Aorta (tissue), 5 donors: ENCODE data around the gene GSK3B. TPM values are rescaled to one million over a fixed set of nuclear protein-coding genes. Genes with fewer than 3 reads are reported as not detected.

Source experiments
- ATAC-seq: fragments of 200-7000 bp; cut with Tn5 transposase; one replicate; pipeline ENCODE4 v1.9.1; 2022; ENCODE audit warnings: moderate library complexity; ENCODE audit not compliant: low FRiP score
- DNase-seq, 2 donors: peaks; one replicate each; pipeline ENCODE4 v3.0.0-alpha.2; 2020
- H3K27ac ChIP-seq, 2 donors: one replicate each; pipeline ENCODE4 v1.5.1; 2013; ENCODE audit warnings: low read length in 2 of 2, mild to moderate bottlenecking in 2 of 2, moderate library complexity in 2 of 2, control low read depth in 1 of 2, inconsistent platforms in 1 of 2, low read depth in 1 of 2
- H3K27me3 ChIP-seq, 2 donors: one replicate each; pipeline ENCODE4 v1.6.1; 2013; ENCODE audit warnings: control low read depth in 1 of 2, low read length in 1 of 2, mild to moderate bottlenecking in 1 of 2, moderate library complexity in 1 of 2; ENCODE audit not compliant: insufficient read depth in 2 of 2, control insufficient read depth in 1 of 2
- H3K36me3 ChIP-seq, 2 donors: one replicate each; pipeline ENCODE4 v1.6.1; 2013; ENCODE audit warnings: control low read depth in 1 of 2, low read length in 1 of 2, mild to moderate bottlenecking in 1 of 2; ENCODE audit not compliant: insufficient read depth in 2 of 2, control insufficient read depth in 1 of 2
- H3K4me1 ChIP-seq, 2 donors: one replicate each; pipeline ENCODE4 v1.6.1; 2013; ENCODE audit warnings: low read length in 2 of 2, control low read depth in 1 of 2, mild to moderate bottlenecking in 1 of 2, moderate library complexity in 1 of 2; ENCODE audit not compliant: insufficient read depth in 2 of 2, control insufficient read depth in 1 of 2
- H3K4me3 ChIP-seq, 2 donors: one replicate each; pipeline ENCODE4 v1.5.1; 2013; ENCODE audit warnings: low read length in 2 of 2, control low read depth in 1 of 2, mild to moderate bottlenecking in 1 of 2
- H3K9me3 ChIP-seq: one replicate; pipeline ENCODE4 v1.6.1; 2013; ENCODE audit warnings: mild to moderate bottlenecking, low read length; ENCODE audit not compliant: control insufficient read depth
- WGBS, 2 donors: extraction: QIAGEN DNeasy Blood & Tissue Kit; methylation state at CpG; one replicate each; pipeline ENCODE4 v1.1.7; 2013; 5-methylcytosine and 5-hydroxymethylcytosine counted together
- intact Hi-C, 2 donors: fragments of 100-400 bp; cut with DNase I; formaldehyde crosslinking; loops; one replicate each; pipeline versions ENCODE4 v1.14.2 to v1.15.0; 2022
- polyA plus RNA-seq, 2 donors: library from polyadenylated mRNA; stranded (reverse); fragments of 200-250 nt; gene quantifications; one replicate each; pipeline ENCODE4 v1.2.3, GENCODE V29; 2013
- total RNA-seq, 2 donors: library from RNA; stranded (reverse); fragmentation: NEBNext Ultra II Directional; extraction: Animal tissue kit (Norgen Biotek cat#: 25700); gene quantifications; one replicate each; pipeline ENCODE4 v1.2.1, GENCODE V29; 2021
- donor health status: healthy with polysubstance abuse.
- donor health status: Bipolar disorder and iron deficiency.
- donor health status: DM: no; HTN: no; CAD: no.
- donor health status: DM: no; HTN: no; CAD: no.
- donor health status: DM: yes; HTN: yes; CAD: no.

GSK3B gene
- total and polyA plus RNA-seq, 4 donors: 4.5 to 37.8 (median 19.9) TPM

- 70 to 80% methylated on average over 13 of the region's 13 CpGs for WGBS, 2 donors
- ATAC-seq (no peak), DNase-seq (no peak)
- no peaks in the 10 kb centered on the region for H3K4me1 ChIP-seq
- no peaks in the 10 kb centered on the region for H3K9me3 ChIP-seq
- H3K36me3 ChIP-seq: no peaks in the 10 kb centered on the region
- no peaks in the 10 kb centered on the region for H3K27me3 ChIP-seq
- intact Hi-C loops: no loop called here
- no peak overlapping the region for H3K4me3 ChIP-seq
- no peak overlapping the region for H3K27ac ChIP-seq
Measured at GRCh38 chr3:119817583-119818363, 276.5 kb downstream of the GSK3B start.

- no peaks in the 10 kb centered on the region for H3K36me3 ChIP-seq
- H3K9me3 ChIP-seq: no peaks in the 10 kb centered on the region
- H3K4me3 ChIP-seq: no peak overlapping the region
- H3K27me3 ChIP-seq: no peaks in the 10 kb centered on the region
- ATAC-seq (no peak), DNase-seq (no peak)
- H3K4me1 ChIP-seq: no peaks in the 10 kb centered on the region
- intact Hi-C loops: no loop called here
- 75 to 79% methylated on average over 12 of the region's 12 CpGs for WGBS, 2 donors
- H3K27ac ChIP-seq: no peak overlapping the region
Measured at GRCh38 chr3:119817071-119817470, 277.2 kb downstream of the GSK3B start.

GRCh38 chr3:119815716-119816115 is 278.5 kb downstream of the GSK3B start:
- H3K27ac ChIP-seq: no peak overlapping the region
- no peaks in the 10 kb centered on the region for H3K4me1 ChIP-seq
- no peaks in the 10 kb centered on the region for H3K36me3 ChIP-seq
- ATAC-seq: no peak
- no peaks in the 10 kb centered on the region for H3K9me3 ChIP-seq
- DNase-seq: no peak
- no peaks in the 10 kb centered on the region for H3K27me3 ChIP-seq
- intact Hi-C loops: no loop called here
- no peak overlapping the region for H3K4me3 ChIP-seq
- WGBS, 2 donors: 89 to 92% methylated on average over 8 of the region's 8 CpGs

- no peaks in the 10 kb centered on the region for H3K9me3 ChIP-seq
Measured at GRCh38 chr3:119812491-119813058, 281.7 kb downstream of the GSK3B start.

GRCh38 chr3:119810018-119810435 is 284.2 kb downstream of the GSK3B start:
- H3K36me3 ChIP-seq: no peaks in the 10 kb centered on the region
- H3K9me3 ChIP-seq: no peaks in the 10 kb centered on the region
- H3K4me1 ChIP-seq: no peaks in the 10 kb centered on the region
- no peaks in the 10 kb centered on the region for H3K27me3 ChIP-seq
- no peak overlapping the region for H3K27ac ChIP-seq
- ATAC-seq: peak; percentile 44
- peak; percentile 56 to 80 for DNase-seq
- H3K4me3 ChIP-seq: peak overlapping the region; percentile 28 to 31
- intact Hi-C loops: no loop called here
- 3% methylated on average over 31 to 33 of the region's 33 CpGs for WGBS, 2 donors

More at GRCh38 chr3:119812491-119813058, 281.7 kb downstream of the GSK3B start:
- no peak for ATAC-seq
- no peak overlapping the region for H3K4me3 ChIP-seq
- DNase-seq: no peak
- H3K27me3 ChIP-seq: no peaks in the 10 kb centered on the region
- H3K27ac ChIP-seq: no peak overlapping the region
- 90% methylated on average over 8 of the region's 8 CpGs for WGBS, 2 donors
- no peaks in the 10 kb centered on the region for H3K4me1 ChIP-seq
- intact Hi-C loops: no loop called here
- no peaks in the 10 kb centered on the region for H3K36me3 ChIP-seq

GRCh38 chr3:119809249-119810017 is 284.8 kb downstream of the GSK3B start:
- H3K27ac ChIP-seq: no peak overlapping the region
- intact Hi-C loops: loop anchor here in 1 of 2 donors (5.0 kb wide), 1 partner anchor 72 kb away; no protein-coding TSS in a partner anchor
- H3K4me3 ChIP-seq: peak overlapping the region; percentile 28 to 31
- DNase-seq (no peak), ATAC-seq (no peak)
- no peaks in the 10 kb centered on the region for H3K9me3 ChIP-seq
- no peaks in the 10 kb centered on the region for H3K4me1 ChIP-seq
- WGBS, 2 donors: 36 to 37% methylated on average over 25 to 31 of the region's 31 CpGs
- H3K36me3 ChIP-seq: no peaks in the 10 kb centered on the region
- H3K27me3 ChIP-seq: no peaks in the 10 kb centered on the region

GRCh38 chr3:119808843-119809242 is 285.4 kb downstream of the GSK3B start:
- DNase-seq (no peak), ATAC-seq (no peak)
- Histone ChIP-seq H3K9me3 (no peaks in the 10 kb centered on the region), H3K36me3 (no peaks in the 10 kb centered on the region), H3K27ac (no peak overlapping the region), H3K4me3 (no peak overlapping the region), H3K27me3 (no peaks in the 10 kb centered on the region), H3K4me1 (no peaks in the 10 kb centered on the region)
- 92% methylated on average over 6 of the region's 6 CpGs for WGBS, 2 donors
- intact Hi-C loops: loop anchor here in 1 of 2 donors (5.0 kb wide), 1 partner anchor 72 kb away; no protein-coding TSS in a partner anchor

GRCh38 chr3:119808244-119808643 is 286.0 kb downstream of the GSK3B start:
- intact Hi-C loops: loop anchor here in 1 of 2 donors (5.0 kb wide), 1 partner anchor 71 kb away; no protein-coding TSS in a partner anchor
- Histone ChIP-seq H3K4me1 (no peaks in the 10 kb centered on the region), H3K9me3 (no peaks in the 10 kb centered on the region), H3K36me3 (no peaks in the 10 kb centered on the region), H3K27me3 (no peaks in the 10 kb centered on the region), H3K4me3 (no peak overlapping the region), H3K27ac (no peak overlapping the region)
- 95 to 96% methylated on average over 4 of the region's 4 CpGs for WGBS, 2 donors
- no peak for DNase-seq
- no peak for ATAC-seq
